GM12878 (cell line): ENCODE data around the gene NFKB2. TPM values are rescaled to one million over a fixed set of nuclear protein-coding genes. Genes with fewer than 3 reads are reported as not detected.

Source experiments
- ATAC-seq: fragments of 200-7000 bp; cut with Tn5 transposase; 3 replicates; pipeline ENCODE4 v1.9.1; 2020; ENCODE audit warnings: mild to moderate bottlenecking, moderate library complexity
- BruUV-seq: library from RNA; stranded (reverse); fragments of 400-500 nt; replicated peaks from 2 replicates; lab custom pipeline; 2021; lab: Mats Ljungman, UMichigan
- CTCF ChIA-PET: fragments of 300-600 bp; sonication (Branson Sonifier 250); formaldehyde crosslinking; extraction: SDS; loops from one replicate; lab custom pipeline; 2021; ENCODE audit warnings: inconsistent platforms; lab: Yijun Ruan, JAX
- POLR2A ChIA-PET: fragments of 350-600 bp; formaldehyde crosslinking; extraction: SDS; loops from one replicate; lab custom pipeline; 2021; ENCODE audit warnings: inconsistent platforms; lab: Charles Lee
- RAD21 ChIA-PET: fragments of 300-600 bp; sonication (Branson Sonifier 250); formaldehyde crosslinking; loops from one replicate; lab custom pipeline; 2023; ENCODE audit warnings: antibody characterized with exemption; ENCODE audit not compliant: unreplicated experiment; lab: Charles Lee
- SMC1A ChIA-PET: fragments of 300-600 bp; sonication (Branson Sonifier 250); formaldehyde crosslinking; loops from one replicate; lab custom pipeline; 2023; ENCODE audit not compliant: unreplicated experiment, uncharacterized antibody; lab: Charles Lee
- DNase-seq: peaks from one replicate; pipeline ENCODE4 v3.0.0-alpha.2; 2011; ENCODE audit warnings: low read depth, low spot score
- FAIRE-seq: peaks from 3 replicates; lab custom pipeline; 2011; peaks lifted over from hg19 to GRCh38; lab: Jason Lieb, UNC
- H2AFZ ChIP-seq: 2 replicates; pipeline ENCODE4 v1.6.0; 2011; ENCODE audit warnings: low read depth, low read length, control low read depth; ENCODE audit not compliant: control insufficient read depth
- H3K27ac ChIP-seq: 2 replicates; pipeline ENCODE4 v1.5.1; 2011; ENCODE audit warnings: control low read depth; ENCODE audit not compliant: control insufficient read depth, insufficient read depth
- H3K27me3 ChIP-seq, 2 experiments: replicated peaks in 1 of 2; 2 replicates each; pipeline versions ENCODE4 v1.6.0 to v1.6.1; 2011; ENCODE audit warnings: low read length in 1 of 2; ENCODE audit not compliant: control insufficient read depth in 2 of 2, insufficient read depth in 2 of 2
- H3K36me3 ChIP-seq, 2 experiments: 2 replicates each; pipeline ENCODE4 v1.5.1; 2011; ENCODE audit warnings: low read length in 1 of 2; ENCODE audit not compliant: control insufficient read depth in 2 of 2, insufficient read depth in 2 of 2
- H3K4me1 ChIP-seq: 2 replicates; pipeline ENCODE4 v1.6.1; 2011; ENCODE audit warnings: mild to moderate bottlenecking, low read length, moderate library complexity, mixed read lengths; ENCODE audit not compliant: control insufficient read depth, insufficient read depth
- H3K4me2 ChIP-seq: 2 replicates; pipeline ENCODE4 v1.6.0; 2011; ENCODE audit warnings: control low read depth; ENCODE audit not compliant: control insufficient read depth, insufficient read depth
- H3K4me3 ChIP-seq: fragments of 200-600 bp; sonication (generic); 2 replicates; pipeline ENCODE4 v1.5.1; 2016
- H3K79me2 ChIP-seq: 2 replicates; pipeline ENCODE4 v1.6.0; 2011; ENCODE audit warnings: low read length; ENCODE audit not compliant: control insufficient read depth, insufficient read depth
- H3K9ac ChIP-seq: 2 replicates; pipeline ENCODE4 v1.8.0; 2011; ENCODE audit warnings: low read length, control low read depth, mixed read lengths; ENCODE audit not compliant: control insufficient read depth, insufficient read depth
- H3K9me3 ChIP-seq: replicated peaks from 3 replicates; pipeline ENCODE4 v1.5.1; 2011; ENCODE audit warnings: mild to moderate bottlenecking, low read length; ENCODE audit not compliant: control insufficient read depth, insufficient read depth
- H4K20me1 ChIP-seq: 2 replicates; pipeline ENCODE4 v1.6.0; 2011; ENCODE audit not compliant: control insufficient read depth, insufficient read depth
- CREM ChIP-seq: IDR thresholded peaks from 2 replicates; pipeline ENCODE4 v1.6.1; 2014; ENCODE audit warnings: antibody characterized with exemption, low read depth
- EED ChIP-seq: sonication (generic); IDR thresholded peaks from 2 replicates; pipeline ENCODE4 v1.6.1; 2016; ENCODE audit warnings: antibody characterized with exemption, low read depth
- IKZF2 ChIP-seq, 2 experiments: fragments of 450-650 bp; IDR thresholded peaks; 2 replicates each; pipeline ENCODE4 v1.6.1; 2017; ENCODE audit warnings: mild to moderate bottlenecking in 2 of 2, moderate library complexity in 2 of 2
- MAX ChIP-seq: IDR thresholded peaks from 2 replicates; pipeline ENCODE4 v1.6.1; 2012; ENCODE audit warnings: low read depth, low read length, improper control_type of control experiment
- MXI1 ChIP-seq: fragments of 150-350 bp; IDR thresholded peaks from 2 replicates; pipeline ENCODE4 v1.6.1; 2011; ENCODE audit warnings: low read depth, mild to moderate bottlenecking, inconsistent platforms, low read length, improper control_type of control experiment
- RUNX3 ChIP-seq: IDR thresholded peaks from 2 replicates; pipeline ENCODE4 v1.6.1; 2012; ENCODE audit warnings: low read length, inconsistent platforms
- WGBS: methylation state at CpG from one replicate; pipeline ENCODE4 v1.1.6; 2016; ENCODE audit warnings: low lambda C conversion rate; ENCODE audit not compliant: insufficient replicate concordance, insufficient coverage; ENCODE audit errors: missing lambda C conversion rate; 5-methylcytosine and 5-hydroxymethylcytosine counted together
- in situ Hi-C: fragments of 300-500 bp; cut with MboI; formaldehyde crosslinking; loops from 9 replicates; pipeline ENCODE4 v1.14.3; 2018; ENCODE audit warnings: mixed read lengths
- intact Hi-C: fragments of 100-400 bp; cut with micrococcal nuclease; formaldehyde crosslinking; loops from one replicate; pipeline ENCODE4 v1.14.2; 2022; ENCODE audit not compliant: unreplicated experiment
- polyA plus RNA-seq, 11 experiments: library from polyadenylated mRNA; depleted of rRNA in 4 of 11; unstranded in 6 of 11; stranded (reverse) in 5 of 11; fragments of >200 nt; fragmentation: Nextera tagmentation in 4 of 11; fragmentation: Illumina TruSeq in 1 of 11; extraction: Ambion mirVana in 4 of 11; extraction: Trizol in 1 of 11; gene quantifications; 1 replicate in 1 of 11; 2 replicates in 10 of 11; pipeline versions ENCODE4 v1.2.1 to v1.2.3, GENCODE V29; 2011 to 2016; ENCODE audit warnings: inconsistent platforms in 2 of 11, missing spikeins in 2 of 11, low read depth in 1 of 11
- total RNA-seq, 4 experiments: library from RNA; depleted of rRNA in 3 of 4; stranded (reverse); fragments of >200 nt in 3 of 4; fragmentation: Illumina TruSeq in 1 of 4; extraction: Trizol in 1 of 4; gene quantifications; 2 replicates each; pipeline versions ENCODE4 v1.2.1 to v1.2.3, GENCODE V29; 2013 to 2021

The NFKB2 gene
- total and polyA plus RNA-seq, 10 of the 15 experiments (the other 5 are each of a cell fraction or from before 2014, with no cell fraction given): 0.56 to 144 (median 49.4) TPM

GRCh38 chr10:102384606-102385429 lies 10.7 kb upstream of the NFKB2 start:
- Histone ChIP-seq H2AFZ (no peak overlapping the region), H3K4me1 (peaks cover 13% of the 10 kb centered on the region), H3K4me2 (peak overlapping the region; percentile 13; the same call in 1 of the 2 replicates), H3K79me2 (no peaks in the 10 kb centered on the region), H3K27ac (no peak overlapping the region; the same call in 1 of the 2 replicates), H3K27me3 (no peaks in the 10 kb centered on the region), H3K9ac (no peak overlapping the region), H3K4me3 (no peak overlapping the region), H3K9me3 (no peaks in the 10 kb centered on the region), H4K20me1 (no peaks in the 10 kb centered on the region), H3K36me3 (peaks cover 7 to 15% of the 10 kb centered on the region in 2 experiments; a peak in 3 of 4 replicates)
- DNase-seq: no peak
- POLR2A ChIA-PET: interaction anchor here (0.7 to 1.8 kb wide), 8 partner anchors 9 to 307 kb away, joined by 3 to 12 read pairs (median 3); partner anchors contain the start of gene ACTR1A
- no peak for TF ChIP-seq MXI1
- TF ChIP-seq RUNX3: peak; percentile 2; the same call in 1 of the 2 replicates
- 0 out of 4 replicates have a peak, but pooled peaks of 1 of the 2 experiments have one; percentile 9 for TF ChIP-seq IKZF2 (IDR thresholded peaks at IDR 0.05)
- no peak for TF ChIP-seq CREM
- TF ChIP-seq MAX: no peak
- 0 out of 2 replicates have a peak, but pooled peaks have one; percentile 13 for TF ChIP-seq EED
- ATAC-seq: peak; percentile 71
- BruUV-seq: no TSS peak
- CTCF ChIA-PET: interaction anchor here (0.6 to 4.3 kb wide), 18 partner anchors 12 to 1046 kb away, joined by 3 to 52 read pairs (median 6); partner anchors contain the start of gene NFKB2
- in situ Hi-C loops (no loop called here), intact Hi-C loops (no loop called here)
- FAIRE-seq: no peak
- RAD21 ChIA-PET: interaction anchor here (0.9 to 2.4 kb wide), 11 partner anchors 9 to 215 kb away, joined by 3 to 14 read pairs (median 5); partner anchors contain the start of gene NFKB2
- SMC1A ChIA-PET: interaction anchor here (1.1 to 2.0 kb wide), 8 partner anchors 8 to 207 kb away, joined by 3 to 8 read pairs (median 4); no protein-coding TSS in a partner anchor
- WGBS: 53% methylated on average over 4 of the region's 4 CpGs
